ENCODE data around the gene RGL1.

RGL1 gene

DNA sequence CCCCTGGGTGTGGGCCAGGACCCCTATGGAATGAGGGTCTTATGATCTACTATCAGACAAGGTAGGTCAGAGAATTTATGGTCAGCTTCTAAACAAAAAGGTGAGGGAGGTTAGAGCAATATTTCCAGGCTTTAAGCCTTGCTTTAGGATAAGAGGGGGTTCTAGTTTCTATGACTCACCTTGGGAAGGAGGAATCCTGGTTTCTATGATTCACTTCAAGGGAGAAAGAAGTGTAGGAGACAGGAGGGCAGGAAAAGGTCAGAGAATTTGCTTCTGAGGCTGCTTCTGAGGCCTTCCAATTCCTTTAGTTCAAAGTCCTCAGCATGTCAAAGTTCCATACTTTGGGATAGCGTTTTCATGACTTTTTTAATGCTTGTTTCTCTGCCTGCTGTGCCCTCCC, 35.2 kb downstream of the RGL1 start:
- no peak for DNase-seq (ENCODE audit: low read depth)
- TF ChIP-seq, protein P1, sequence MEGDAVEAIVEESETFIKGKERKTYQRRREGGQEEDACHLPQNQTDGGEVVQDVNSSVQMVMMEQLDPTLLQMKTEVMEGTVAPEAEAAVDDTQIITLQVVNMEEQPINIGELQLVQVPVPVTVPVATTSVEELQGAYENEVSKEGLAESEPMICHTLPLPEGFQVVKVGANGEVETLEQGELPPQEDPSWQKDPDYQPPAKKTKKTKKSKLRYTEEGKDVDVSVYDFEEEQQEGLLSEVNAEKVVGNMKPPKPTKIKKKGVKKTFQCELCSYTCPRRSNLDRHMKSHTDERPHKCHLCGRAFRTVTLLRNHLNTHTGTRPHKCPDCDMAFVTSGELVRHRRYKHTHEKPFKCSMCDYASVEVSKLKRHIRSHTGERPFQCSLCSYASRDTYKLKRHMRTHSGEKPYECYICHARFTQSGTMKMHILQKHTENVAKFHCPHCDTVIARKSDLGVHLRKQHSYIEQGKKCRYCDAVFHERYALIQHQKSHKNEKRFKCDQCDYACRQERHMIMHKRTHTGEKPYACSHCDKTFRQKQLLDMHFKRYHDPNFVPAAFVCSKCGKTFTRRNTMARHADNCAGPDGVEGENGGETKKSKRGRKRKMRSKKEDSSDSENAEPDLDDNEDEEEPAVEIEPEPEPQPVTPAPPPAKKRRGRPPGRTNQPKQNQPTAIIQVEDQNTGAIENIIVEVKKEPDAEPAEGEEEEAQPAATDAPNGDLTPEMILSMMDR (IDR thresholded peaks at IDR 0.05; ENCODE audit: control insufficient read depth, insufficient read depth, low read depth, low read length, missing control alignments) = no peak
- H3K4me3 ChIP-seq (ENCODE audit: control insufficient read depth, low read depth, low read length) = no peak overlapping the region

DNA sequence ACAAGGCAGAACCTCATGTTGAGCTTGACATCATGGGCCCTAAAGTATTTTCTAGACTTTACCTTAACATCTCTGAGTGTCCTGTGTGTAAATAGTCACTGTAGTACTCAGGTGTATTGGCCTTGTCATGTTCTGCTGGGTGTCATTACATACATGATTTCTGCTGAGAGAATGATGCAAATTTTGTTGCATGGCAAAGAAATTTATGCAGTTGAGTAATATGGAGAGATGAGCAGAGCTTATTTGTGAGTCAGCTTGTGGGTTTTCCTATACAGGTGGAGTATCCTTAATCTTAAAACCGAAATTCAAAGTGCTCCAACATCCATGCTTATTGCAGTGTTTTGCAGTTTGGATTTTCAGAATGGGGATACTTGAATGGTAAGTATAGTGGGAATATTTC, 36.6 kb downstream of the RGL1 start:
- TF ChIP-seq, protein P1 (IDR thresholded peaks at IDR 0.05; ENCODE audit: control insufficient read depth, insufficient read depth, low read depth, low read length, missing control alignments) = no peak
- DNase-seq (ENCODE audit: low read depth) = no peak
- no peak overlapping the region for H3K4me3 ChIP-seq (ENCODE audit: control insufficient read depth, low read depth, low read length)

DNA sequence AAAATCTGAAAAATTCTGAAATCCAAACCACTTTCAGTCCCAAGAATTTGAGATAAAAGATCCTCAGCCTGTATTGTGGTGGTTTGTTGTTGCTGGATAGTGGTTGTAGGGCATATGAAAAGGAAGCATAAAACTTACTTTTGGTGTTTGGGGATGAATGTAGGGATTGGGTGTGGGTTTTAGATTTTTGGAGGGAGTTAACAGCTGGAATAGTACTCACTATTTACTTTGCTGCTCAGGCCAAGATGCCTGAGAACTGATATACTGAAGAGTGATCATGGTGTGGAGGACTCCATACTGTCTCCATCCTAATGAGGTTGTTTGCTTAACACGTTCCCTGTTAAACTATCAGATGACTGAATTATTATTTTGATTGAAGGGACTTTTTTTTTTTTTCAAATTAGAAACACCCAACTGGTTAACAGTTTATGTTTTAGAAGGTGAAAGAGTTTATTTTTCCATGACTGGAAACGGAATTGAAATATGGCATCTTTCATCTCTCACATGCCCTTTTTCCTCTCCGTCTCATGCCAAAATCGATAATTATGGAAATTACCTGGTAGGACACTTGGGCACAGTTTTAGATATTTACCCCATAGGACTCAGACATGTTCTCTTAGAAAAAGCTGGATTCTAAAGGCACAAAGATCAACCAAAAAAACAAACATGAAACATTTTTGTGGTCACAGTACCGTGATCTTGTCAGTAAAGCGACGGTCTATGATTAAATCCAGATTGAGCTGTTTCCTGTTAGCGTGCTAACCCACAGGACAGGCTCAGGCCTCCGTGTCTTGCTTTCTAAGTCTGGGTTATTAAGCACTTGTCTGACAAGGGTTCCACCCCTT, 37.3 kb downstream of the RGL1 start:
- DNase-seq (ENCODE audit: low read depth) = peak; percentile 95
- H3K4me3 ChIP-seq (ENCODE audit: control insufficient read depth, low read depth, low read length) = no peak overlapping the region
- TF ChIP-seq, protein P1 (IDR thresholded peaks at IDR 0.05; ENCODE audit: control insufficient read depth, insufficient read depth, low read depth, low read length, missing control alignments) = no peak

DNA sequence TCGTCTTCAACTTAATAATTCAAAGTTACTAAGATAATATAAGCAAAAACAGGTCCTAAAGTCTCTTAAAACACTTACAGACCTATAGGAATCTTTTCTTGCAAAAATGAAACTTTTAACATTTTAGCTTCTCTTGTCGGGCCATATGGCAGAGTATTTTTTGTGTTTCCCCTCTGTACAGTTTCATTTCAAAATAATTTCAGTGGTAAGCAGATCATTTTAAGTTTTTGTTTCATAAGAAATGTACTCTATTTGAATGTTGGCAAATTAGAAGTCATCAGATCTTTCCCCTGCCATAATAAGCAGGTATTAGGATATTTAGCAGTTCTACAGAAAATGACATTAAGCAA, 37.9 kb downstream of the RGL1 start:
- no peak overlapping the region for H3K4me3 ChIP-seq (ENCODE audit: control insufficient read depth, low read depth, low read length)
- DNase-seq (ENCODE audit: low read depth) = no peak
- TF ChIP-seq, protein P1 (IDR thresholded peaks at IDR 0.05; ENCODE audit: control insufficient read depth, insufficient read depth, low read depth, low read length, missing control alignments) = no peak

DNA sequence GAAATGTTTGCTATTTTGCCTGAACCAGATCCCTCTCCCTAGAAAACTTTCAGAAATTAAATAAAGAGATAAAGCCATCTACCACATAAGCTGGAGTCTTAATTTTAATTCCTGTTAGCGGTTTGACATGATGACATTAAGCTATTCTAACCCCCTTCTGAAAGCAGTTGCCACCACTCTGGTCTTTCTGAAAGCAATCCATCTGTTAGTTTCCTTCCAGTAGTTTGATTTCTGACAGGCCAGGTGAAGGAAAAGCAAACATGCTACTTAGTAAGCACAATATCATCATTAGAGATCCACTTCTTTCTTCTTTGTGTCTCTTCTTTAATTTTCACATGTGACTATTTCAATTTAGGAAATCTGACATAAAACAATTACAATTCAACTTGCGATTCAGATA, 39.9 kb downstream of the RGL1 start:
- TF ChIP-seq, protein P1 (IDR thresholded peaks at IDR 0.05; ENCODE audit: control insufficient read depth, insufficient read depth, low read depth, low read length, missing control alignments) = no peak
- DNase-seq (ENCODE audit: low read depth) = no peak

DNA sequence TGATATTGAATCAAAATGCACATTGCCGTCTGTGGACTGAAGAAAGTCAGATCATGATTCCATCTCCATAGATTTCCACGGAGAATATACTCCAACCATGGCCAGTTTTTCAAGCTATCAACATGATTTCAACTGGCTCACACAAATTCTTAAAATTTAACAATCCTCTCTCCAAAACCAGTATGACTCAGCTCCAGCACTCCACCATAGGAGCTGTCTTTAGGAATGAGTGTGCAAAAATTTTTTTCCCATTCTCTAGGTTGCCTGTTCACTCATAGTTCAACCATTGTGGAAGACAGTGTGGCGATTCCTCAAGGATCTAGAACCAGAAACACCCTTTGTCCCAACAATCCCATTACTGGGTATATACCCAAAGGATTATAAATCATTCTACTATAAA, 40.8 kb downstream of the RGL1 start:
- TF ChIP-seq, protein P1 (IDR thresholded peaks at IDR 0.05; ENCODE audit: control insufficient read depth, insufficient read depth, low read depth, low read length, missing control alignments) = no peak
- no peak for DNase-seq (ENCODE audit: low read depth)
- H3K4me3 ChIP-seq (ENCODE audit: control insufficient read depth, low read depth, low read length) = no peak overlapping the region

More for the DNA sequence above, 39.9 kb downstream of the RGL1 start:
- H3K4me3 ChIP-seq (ENCODE audit: control insufficient read depth, low read depth, low read length) = no peak overlapping the region

All from AG09309 (cell line).